GM19328 (cell line): Measurements from ENCODE around the gene LIME1.

Source experiments
- ATAC-seq: cut with Tn5 transposase; IDR thresholded peaks from one replicate; pipeline ENCODE4 v1.9.1; 2021; ENCODE audit warnings: mild to moderate bottlenecking, moderate library complexity; ENCODE audit not compliant: unreplicated experiment

The LIME1 gene

GRCh38 chr20:63696628-63697356, 39.7 kb upstream of the LIME1 start, which contains the start of gene TNFRSF6B:
TNFRSF6B (plus strand) TSS chr20:63696652; CDS start chr20:63696768, 116 bp downstream.
- no peak for ATAC-seq

GRCh38 chr20:63697357-63697867, 39.1 kb upstream of the LIME1 start:
- no peak for ATAC-seq

DNA sequence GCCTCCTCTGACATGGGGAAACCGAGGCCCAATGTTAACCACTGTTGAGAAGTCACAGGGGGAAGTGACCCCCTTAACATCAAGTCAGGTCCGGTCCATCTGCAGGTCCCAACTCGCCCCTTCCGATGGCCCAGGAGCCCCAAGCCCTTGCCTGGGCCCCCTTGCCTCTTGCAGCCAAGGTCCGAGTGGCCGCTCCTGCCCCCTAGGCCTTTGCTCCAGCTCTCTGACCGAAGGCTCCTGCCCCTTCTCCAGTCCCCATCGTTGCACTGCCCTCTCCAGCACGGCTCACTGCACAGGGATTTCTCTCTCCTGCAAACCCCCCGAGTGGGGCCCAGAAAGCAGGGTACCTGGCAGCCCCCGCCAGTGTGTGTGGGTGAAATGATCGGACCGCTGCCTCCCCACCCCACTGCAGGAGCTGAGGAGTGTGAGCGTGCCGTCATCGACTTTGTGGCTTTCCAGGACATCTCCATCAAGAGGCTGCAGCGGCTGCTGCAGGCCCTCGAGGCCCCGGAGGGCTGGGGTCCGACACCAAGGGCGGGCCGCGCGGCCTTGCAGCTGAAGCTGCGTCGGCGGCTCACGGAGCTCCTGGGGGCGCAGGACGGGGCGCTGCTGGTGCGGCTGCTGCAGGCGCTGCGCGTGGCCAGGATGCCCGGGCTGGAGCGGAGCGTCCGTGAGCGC, 38.5 kb upstream of the LIME1 start:
- ATAC-seq: no peak

DNA sequence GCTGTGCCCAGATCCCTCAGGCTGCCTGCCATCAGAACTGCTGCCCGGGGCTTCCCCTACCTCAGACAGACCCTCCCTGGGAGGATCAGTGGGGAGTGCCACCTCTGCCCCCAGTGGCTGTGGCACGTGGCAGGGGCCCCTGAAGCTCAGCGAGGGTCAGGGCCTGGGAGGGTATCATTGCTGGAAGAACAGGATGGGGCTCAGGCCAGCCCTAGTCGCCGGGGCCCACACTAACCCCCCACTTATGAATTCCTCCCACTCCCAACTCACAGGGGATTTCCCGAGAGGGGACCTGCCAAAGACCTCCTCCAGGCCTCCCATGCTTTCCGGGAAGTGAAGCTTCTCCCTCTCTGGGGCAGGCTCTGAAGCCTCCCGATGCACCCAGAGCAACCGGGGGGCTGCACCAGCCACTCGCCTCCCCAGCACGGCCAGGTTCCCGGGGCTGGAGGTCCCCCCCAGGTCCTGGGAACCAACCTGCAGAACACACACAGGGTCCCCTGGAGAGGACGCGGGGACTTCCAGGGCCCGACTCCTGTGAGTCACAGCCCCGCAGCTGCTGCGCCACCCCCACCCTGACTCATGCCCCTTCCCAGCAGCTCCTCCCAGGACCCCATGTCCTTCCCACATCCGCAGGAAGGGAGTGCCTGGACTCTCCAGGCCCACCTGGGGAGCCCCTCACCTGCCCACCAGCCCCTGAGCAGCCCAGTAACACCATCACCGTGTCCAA, 37.6 kb upstream of the LIME1 start:
- no peak for ATAC-seq

DNA sequence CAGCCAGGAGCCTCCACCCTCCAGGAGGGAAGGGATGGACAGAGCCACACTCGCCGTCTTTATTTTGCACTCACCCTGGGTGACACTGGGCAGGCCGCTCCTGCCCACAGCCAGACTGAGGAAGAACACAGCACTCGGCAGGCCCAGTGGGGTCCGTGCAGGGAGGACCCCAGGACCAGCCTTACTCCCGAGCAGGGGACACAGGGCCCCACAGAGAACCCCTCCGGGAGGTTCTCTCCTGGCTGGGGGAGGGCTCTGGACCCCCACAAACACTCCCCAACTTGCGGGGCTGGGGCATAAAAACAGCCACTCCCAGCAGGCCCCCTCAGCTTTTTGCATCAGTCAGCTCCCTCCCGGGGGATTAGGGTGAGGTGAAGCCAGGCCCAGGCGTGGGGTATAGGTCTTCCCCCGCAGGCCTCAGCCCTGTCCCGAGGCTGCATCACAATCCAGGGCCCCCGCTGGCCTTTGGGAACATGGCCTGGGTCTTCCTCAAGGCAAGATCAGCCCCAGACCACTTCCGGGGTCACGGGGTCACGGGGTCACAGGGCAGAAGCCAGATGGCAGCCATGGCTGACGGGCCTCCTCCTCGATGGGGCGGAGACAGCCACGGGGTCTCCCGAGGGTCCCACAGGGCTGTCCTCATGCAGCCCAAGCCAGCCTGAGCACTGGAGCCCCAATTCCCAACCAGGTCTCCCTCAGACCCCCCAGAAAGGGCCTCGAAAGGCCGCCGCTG, 36.8 kb upstream of the LIME1 start:
- ATAC-seq: no peak

DNA sequence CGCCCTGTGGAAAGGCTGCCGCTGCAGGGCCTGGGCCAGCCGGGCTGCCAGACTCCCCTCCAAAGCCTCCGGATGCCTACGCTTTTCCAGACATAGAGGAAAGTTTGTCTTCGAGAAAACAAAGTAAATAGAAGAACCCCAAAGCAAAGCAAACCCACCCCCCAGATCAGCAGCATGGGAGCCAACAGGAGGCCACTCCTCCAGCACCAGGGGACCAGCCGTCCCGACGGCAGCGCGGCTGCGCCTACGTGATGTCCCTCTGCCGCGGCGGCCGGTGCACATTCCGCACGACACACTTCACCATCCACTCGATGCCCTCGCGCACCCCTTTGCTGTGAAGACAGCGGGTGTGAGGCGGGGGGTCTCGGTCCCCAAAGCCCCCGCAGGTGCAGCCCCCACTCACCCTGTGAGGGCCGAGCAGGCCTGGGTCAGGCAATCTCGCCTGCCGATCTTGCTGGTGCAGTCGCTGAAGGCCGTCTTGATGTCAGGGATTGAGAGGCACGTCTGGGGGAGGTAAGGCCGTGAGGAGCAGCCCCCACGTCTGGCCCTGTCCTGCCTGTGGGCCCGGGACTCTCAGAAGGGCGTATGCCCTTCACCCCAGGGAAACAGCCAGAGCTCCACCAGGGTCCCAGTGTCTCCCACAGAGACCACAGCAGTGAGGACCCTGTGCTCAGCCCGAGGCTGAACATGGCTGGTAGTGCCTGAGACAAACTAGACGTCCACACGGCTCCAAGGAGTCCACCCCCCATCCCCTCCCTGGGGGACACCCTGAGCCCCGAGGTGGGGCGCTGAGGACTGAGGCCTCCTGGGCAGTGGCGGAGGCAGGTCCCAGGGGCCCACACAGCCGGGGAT, 36.0 kb upstream of the LIME1 start:
- ATAC-seq: no peak

GRCh38 chr20:63701051-63701328, 35.5 kb upstream of the LIME1 start:
- ATAC-seq: no peak

DNA sequence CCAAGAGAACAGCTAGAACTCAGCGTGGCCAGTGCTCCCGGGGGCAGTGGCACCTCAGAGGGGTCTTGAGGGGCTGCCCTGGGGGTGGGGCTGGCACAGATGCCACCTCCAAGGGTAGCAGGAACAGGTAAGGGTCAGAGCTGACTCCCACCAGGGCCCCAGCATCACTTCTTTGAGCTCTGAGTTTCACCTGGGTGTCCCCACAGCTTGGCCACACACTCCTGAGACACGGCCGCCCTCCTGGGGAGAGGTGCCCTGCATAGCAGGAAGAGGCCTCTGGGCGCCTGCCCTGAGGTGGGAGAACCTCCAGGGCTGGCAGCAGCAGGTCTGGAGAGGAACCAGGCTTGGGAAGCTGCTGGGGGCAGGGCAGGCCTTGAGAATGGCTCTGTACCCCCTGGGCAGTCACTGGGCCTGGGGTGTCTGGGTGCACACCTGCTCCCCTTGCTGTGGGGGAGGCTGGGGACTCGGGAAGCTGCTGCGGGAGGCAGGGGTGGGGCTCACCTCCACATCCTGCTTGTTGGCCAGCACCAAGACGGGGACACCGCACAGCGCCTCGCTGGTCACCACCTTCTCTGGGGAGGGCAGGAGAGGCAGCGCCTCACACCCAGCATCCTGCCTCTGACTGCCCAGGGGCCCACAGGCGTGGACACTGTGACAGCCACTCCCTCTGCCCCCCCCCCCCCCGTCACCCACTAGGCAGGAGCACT, 35.0 kb upstream of the LIME1 start:
- no peak for ATAC-seq

DNA sequence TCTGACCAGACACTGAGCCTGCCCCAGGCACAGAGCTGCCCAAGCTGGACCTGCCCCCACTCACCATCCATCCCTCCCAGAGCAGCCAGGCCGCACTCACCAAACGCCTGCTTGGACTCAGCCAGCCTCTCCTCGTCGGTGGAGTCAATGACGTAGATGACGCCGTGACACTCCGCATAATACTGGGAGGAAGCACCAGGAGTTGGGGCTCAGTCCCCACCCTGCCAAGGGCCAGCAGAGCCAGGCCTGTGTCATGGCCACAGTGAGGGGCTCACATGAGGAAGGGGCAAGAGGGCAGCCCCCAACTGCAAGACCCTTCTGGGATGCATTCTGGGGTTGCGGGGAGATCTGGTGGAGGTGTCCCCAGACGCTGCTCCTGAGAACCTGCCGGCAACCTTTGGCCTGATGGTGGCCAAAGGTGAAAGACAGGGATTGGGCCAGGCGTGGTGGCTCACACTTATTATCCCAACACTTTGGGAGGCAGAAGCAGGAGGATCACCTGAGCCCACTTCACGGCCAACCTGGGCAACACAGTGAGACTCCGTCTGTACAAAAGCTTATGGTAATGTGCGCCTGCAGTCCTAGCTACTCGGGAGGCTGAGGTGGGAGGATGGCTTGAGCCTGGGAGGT, 34.3 kb upstream of the LIME1 start:
- ATAC-seq: no peak

GRCh38 chr20:63702751-63703470, 33.6 kb upstream of the LIME1 start:
- ATAC-seq: no peak

DNA sequence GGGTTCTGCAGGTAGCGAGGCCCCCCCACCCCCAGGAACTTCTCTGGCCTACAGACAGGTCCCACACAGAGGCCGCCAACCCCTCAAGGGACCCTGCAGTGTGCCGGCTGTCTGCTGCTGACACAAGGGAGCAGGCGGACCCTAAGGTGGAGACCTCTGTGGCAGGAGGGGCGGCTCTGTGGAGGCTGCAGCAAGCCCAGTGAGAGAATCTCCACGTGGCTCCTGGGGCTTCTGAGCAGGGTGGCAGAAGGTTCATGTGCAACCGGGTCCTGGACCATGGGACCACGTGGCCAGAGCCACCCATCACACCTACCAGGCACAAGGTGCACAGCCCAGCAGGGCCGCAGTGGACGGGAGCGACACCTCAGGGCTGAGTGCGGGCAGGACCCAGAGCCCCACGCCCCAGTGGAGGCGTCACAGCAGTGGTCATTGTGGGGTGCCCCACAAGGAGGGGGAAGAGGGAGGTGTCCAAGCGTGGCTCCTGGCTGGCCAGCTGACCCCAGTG, 32.9 kb upstream of the LIME1 start:
- ATAC-seq: no peak

- no peak for ATAC-seq
Observed at GRCh38 chr20:63703976-63704748, 32.3 kb upstream of the LIME1 start.

DNA sequence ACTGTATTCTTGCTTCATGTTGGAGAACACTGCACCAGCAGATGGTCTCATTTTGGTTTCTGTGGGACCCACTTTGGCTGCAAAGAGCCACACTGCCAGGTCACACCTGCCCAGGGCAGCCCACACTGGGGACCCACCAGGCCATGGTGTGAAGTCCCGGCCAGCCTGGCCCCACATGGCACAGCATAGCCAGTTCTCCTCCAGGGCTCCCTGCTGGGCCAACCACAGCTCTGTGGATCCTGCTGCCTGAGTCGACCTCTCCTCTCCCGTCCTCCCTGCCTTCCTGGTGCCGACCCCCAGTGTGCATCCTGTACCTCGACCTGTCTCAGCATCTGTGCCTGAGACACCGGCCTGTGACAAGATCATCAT, 31.7 kb upstream of the LIME1 start:
- no peak for ATAC-seq

DNA sequence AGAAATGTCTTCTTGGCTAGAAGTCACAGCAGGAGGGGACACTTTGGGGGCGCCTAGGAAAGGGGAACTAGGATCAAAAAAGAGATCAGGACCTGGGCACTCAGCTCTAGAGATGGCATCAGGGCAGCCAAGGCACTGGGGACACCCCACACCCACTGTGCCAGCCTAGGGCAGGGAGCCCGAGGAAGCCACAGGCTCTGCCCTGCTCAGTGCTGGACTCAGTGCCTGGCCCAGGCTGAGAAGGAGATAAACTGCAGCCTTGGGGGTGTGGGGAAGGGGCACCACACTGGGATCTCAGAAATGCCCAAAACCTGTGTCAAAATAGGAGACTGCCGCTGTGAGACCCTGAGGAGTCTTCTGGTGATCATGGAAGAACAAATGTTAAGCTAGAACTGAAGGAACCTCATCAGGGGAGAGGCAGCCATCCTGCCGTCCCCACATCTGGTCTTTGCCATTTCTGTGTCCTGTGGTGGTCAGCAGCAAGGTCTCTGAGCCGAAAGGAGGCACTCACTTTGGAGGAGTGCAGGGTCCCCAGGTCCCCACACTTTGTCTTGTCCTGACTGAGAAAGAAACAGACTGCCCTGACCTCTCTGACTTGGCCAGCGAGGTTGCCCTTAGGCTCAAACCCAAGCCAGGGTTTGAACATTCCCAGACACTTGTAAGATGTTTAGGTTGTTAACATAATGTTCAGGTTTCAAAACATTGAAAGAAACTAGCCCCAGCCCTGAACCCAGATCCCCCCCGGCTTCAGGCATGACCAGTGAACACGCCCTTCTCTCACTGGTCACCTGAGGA, 31.0 kb upstream of the LIME1 start:
- ATAC-seq: no peak

GRCh38 chr20:63706027-63706695, 30.3 kb upstream of the LIME1 start:
- no peak for ATAC-seq

DNA sequence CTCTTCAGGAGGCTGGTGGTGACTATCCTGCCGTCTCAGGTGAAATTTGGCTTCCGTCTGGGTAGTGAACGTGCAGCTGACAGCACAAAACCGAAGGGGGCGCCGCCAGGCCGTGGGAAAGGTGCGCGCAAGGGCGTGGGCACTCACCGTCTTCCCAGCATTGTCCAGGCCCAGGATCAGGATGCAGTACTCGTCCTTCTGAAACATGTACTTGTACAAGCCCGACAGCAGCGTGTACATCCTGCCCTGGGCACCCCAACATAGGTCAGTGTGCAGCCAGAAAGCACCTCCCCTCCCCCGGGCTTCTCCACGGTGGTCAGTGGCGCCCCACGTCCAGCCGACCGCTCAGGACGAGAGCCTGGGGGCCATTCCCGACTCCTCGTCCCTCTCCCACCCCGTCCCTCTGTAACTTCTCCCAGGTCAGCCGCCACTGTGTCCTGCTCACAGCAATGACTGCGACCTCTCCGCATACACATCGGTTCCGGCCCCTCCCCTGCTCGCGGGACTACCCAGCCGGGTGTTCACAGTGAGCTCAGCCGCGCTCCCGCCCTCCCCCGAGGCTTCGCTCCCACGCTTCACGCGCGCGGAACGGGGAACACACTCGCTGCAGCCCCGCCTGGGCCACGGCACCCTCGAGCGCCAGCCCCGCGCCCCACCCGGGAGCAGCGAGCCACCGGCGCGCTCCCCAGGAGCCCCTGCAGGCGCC, 29.5 kb upstream of the LIME1 start:
- ATAC-seq: no peak
